Right renal pelvis (tissue), 4 donors: Measurements from ENCODE around the gene CADM1. TPM values are rescaled to one million over a fixed set of nuclear protein-coding genes. Genes with fewer than 3 reads are reported as not detected.
A peak's percentile ranks its signal among the peaks of the same experiment; 100 is the strongest.

Experiments used
- DNase-seq, 4 donors: peaks; one replicate each; pipeline ENCODE4 v3.0.0-alpha.2; 2013; ENCODE audit warnings: low read depth in 4 of 4, low spot score in 3 of 4, missing footprints in 1 of 4
- polyA plus RNA-seq, 4 donors: library from polyadenylated mRNA; unstranded; fragments of 120-200 nt; gene quantifications; one replicate each; pipeline ENCODE4 v1.2.1, GENCODE V29; 2013; ENCODE audit not compliant: insufficient read length in 4 of 4

CADM1 gene
- polyA plus RNA-seq, 4 donors: 126 to 146 (median 136) TPM

DNA sequence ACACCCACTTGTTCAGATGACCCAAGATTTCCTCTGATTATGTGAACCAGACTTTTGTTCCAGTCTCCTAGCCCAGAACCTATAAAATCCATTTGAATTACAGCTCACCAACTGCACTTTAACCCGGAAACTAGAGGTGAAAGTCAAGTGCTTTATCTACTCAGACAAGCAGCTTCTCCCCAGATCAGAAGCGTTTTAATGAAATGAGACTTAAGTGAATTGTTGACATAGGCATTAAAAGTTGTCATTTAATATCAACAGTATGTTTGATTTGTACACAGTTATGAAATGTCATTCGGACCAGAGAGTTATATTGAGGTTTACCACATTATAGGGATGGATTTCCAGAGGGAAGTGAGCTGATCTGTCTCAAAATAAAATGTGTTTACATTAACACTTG, 52.0 kb downstream of the CADM1 start:
- peak in 1 of 4 donors; percentile 44 for DNase-seq

DNA sequence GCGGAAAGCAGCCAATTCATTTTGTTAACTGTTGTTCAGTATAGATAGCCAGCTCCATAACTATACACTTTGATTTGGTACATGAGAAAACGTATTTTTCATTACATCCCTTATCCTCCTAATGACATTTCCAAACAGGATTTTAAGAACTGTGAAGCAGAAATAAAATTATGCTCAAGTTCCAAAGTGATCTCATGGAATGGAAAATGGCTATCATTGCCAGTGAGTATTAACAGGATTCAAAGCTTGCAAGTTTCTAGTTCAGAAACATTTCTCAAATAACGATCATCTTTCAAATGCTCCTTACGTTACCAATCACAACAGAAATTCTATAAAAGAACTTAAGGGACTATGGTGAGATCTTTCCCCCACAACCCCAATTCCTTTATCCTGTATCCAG, 53.7 kb downstream of the CADM1 start:
- no peak for DNase-seq

GRCh38 chr11:115447273-115447864, 56.8 kb downstream of the CADM1 start:
- DNase-seq: no peak

DNA sequence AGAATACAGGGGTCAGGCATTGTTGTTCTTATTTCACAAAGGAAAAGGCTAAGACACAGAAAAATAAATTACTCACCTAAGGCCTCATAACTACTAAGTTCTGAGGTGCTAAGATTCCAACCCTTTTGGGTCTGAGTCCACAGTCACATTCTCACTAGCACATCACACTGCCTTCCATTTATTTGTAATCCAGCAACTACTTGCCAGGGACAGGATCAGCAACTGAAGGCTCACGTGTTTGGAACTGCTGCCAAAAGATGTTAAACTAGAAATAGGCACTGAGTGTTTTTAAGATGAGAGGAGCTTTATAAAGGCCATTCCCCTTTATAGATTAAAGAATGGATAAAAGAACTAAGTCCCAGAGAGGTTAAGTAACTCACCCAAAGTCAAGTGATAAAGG, 58.0 kb downstream of the CADM1 start:
- DNase-seq: no peak

- DNase-seq: no peak
These were observed 59.7 kb downstream of the CADM1 start for GRCh38 chr11:115444542-115444941.

DNA sequence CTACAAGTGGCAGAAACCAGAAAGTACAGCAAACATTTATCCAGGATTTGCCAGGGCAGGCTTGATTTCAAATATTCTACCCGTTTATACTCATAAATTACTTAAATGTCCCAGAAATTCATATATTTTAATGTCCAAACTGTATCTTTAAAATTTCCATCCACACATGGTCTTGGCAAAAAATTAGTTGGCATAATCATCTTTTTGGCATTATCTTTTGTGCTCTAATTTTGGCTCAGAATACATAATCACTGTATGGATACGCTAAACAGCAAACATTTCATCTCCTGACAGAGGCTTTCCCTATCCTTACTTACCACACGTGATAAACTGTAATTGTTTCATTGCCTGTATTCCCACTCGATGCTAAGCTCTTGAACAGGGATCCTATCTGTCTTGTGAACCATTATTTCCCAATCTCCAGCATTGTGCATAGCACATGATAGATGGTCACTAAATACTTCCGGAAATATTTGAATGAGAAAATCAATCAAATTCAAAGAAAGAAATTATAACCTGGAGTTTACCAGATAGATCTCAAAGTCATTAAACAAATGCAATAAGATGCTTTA, 64.2 kb downstream of the CADM1 start:
- no peak for DNase-seq

DNA sequence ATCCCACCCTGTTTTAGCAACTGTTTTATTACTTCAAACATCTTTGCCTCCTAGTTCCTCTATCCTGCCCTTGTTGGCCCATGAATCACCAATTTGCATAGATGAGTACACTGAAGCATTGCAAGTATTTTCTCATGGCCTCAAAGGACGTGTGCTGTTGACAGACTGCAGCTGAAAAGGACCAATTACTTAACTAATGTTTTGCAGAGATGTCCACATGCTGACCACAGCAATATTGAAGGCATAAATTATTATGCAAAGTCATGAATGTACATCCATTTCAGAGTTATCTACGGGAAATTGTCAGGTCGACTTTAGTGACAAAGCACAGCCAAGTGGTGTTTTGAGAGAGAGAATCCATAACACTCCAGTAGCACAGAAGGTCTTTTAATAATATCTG, 64.8 kb downstream of the CADM1 start:
- no peak for DNase-seq

GRCh38 chr11:115437902-115438575, 66.2 kb downstream of the CADM1 start:
- no peak for DNase-seq

DNA sequence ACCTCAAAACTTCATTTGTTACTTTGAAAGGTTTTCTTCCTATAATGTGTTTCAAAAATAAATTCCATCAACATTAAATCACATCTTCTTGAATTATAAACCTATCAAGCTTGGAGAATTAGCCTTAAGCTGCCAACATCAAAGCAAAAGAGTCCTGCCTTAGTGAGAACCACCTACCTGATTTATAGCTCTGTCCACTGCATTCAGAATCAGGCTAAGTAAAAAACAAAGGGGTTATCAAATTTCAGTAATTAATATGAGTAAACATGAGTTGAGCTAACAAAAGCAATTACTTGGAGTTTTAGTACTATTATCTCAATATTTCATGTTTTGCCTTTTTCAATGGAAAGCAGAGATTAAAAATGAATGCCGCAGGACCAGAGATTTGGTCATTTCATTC, 73.9 kb downstream of the CADM1 start:
- no peak for DNase-seq

DNA sequence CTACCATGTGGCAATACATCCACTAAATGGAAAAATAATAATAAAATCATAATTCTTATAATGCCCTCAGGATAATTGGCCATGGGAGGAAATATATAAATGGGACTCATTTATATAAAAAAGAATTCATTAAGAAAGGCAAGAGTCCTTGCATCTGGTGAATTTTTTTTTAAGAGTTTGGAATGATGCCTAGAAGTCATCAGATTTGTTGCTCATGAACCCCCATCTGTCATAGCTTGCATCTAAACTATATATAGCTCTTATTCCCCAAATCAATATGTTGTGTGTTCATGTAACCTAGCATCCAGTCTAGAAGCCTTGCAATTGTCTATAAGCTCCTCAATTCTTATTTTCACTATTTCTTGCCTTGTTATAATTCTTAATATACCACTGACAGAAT, 75.9 kb downstream of the CADM1 start:
- DNase-seq: no peak

DNA sequence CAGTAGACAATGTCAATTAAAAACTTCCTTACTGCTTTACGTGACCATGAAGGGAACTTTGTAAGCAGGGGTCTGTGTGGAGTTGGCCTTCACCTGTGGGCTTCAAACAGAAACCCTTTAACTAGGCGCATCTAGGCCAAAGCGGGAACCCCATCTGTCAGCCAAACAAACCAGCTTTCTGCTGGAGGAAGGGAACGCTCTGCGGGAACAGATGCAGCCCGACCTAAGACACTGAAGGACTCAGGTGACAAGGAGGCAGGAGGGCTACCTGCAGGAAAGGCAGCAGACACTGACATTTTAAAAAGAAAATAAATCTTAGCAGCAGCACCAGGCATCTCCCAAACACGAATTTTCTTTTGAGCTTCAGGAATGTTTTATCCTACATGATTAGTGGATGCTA, 78.4 kb downstream of the CADM1 start:
- no peak for DNase-seq

DNA sequence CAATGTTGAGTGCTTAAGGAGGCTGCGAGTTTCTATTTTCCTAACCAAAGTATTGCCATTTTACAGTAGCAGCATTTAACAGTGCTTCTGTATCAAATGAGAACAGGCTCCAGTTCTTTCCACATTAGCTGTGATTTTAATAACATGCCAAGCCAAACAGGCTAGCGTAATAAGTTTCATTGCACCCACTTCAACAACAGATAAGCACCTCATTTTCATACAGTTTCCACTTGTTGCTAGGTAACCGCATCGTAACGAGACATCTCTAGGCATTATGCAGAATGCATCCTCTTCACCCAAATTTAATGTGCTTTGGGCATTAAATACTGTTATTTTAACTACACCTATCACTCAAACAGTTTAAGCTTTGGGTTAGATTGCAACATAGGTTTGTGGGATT, 79.0 kb downstream of the CADM1 start:
- DNase-seq: no peak

DNA sequence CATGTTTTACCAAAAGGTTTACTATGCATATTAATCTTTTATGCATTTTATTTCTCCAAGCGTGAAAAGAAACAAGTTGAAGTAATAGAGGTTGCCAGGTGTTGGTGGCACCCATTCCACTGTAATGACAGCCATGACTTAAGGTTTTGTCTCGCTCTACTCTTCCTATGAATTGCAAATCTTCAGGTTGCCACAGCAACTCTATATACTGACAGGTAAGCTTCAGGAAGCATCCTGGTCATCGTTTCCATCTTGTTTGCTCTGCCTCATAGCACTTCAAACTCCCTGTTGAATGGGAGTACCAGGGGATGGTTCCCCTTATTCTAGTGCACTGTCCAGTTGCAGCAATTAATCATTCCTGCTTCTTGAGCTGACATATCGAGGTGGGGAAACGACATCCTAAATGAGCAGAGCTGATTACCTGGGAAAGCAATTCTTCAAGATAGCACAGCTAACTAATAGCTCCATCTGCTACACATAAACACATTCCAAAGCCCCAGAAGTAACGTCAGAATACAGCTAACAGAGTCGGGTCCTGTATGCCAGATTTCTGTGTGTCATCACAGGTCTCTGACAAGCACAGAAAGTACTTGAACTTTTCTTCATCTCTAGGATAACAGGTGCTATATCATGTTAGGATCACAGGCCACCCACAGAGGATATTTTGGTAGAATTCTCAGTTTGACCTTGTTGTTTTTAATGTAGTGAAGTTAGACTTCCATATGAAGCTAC, 80.3 kb downstream of the CADM1 start:
- no peak for DNase-seq

GRCh38 chr11:115421992-115422689, 82.1 kb downstream of the CADM1 start:
- DNase-seq: no peak

- no peak for DNase-seq
These were observed 82.7 kb downstream of the CADM1 start for GRCh38 chr11:115421352-115421991.

DNA sequence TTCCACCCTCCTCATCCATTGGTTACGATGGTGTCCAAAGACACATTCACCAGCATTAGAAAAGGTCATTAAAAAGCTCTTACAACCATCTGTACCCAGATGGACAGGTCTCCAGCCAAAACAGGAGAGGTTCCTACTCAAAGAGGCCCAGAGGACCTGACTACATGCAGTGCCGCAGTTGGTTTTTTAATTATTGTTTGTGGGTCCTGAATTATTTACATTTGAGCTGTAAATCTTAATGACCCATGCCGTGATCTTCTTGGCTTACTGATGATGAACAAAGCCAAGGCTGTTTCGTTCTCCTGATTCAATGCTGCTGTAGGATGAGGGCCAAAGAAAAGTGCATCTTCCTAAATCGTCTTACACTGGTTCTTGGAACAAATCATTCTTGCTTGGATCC, 83.7 kb downstream of the CADM1 start:
- no peak for DNase-seq

GRCh38 chr11:115418626-115419025, 85.6 kb downstream of the CADM1 start:
- no peak for DNase-seq

DNA sequence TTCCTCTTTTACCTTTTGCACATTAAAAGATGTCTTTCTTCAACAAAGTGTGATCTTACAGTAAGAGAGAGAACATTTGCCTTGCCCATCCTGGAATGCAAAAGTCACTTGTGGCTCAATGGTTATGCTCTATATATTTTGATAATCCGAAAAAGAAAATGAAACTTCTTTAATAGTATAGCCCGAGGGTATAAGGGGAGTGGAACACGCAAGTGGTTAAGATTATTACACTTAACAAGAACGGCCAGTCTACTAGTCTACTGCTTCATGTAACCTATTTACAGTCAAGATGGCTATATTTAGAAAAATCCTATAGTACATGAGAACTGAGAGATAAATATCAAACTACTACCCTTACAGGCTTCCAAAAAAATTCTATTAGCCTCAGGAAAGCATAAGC, 86.1 kb downstream of the CADM1 start:
- no peak for DNase-seq

GRCh38 chr11:115411120-115411519, 93.1 kb downstream of the CADM1 start:
- DNase-seq: no peak

DNA sequence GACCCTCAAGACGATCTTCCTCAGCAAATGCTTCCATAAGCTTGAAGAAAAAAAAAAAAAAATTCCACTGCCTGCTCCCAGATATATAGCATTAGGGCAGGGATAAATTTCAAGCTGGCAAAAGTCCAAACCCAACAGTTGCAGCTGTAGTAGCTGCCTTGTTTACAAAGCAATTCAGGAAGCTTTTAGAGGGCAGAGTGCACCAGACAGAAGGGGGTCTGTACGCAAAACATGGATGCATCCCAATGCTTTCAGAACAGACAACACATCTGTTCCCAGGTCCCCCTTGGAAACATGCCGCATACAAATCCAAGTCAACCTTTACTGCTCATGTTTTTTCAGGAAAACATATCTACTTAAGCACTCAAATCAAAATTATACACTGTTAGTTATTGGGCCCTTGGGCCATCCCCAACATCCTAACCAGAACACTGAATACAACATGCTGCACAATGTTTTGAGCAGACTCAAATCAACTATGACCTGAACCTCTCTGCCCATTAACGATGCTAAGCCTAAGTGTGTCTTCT, 94.5 kb downstream of the CADM1 start:
- peak; percentile 74 to 82 (median 78) for DNase-seq
